ENCODE data around the gene CNRIP1.

- no peak for TF ChIP-seq POLR2AphosphoS5 (IDR thresholded peaks at IDR 0.05; ENCODE audit: insufficient read depth in 1 of 2, low read depth in 1 of 2)
- no peak for TF ChIP-seq CTCF (IDR thresholded peaks at IDR 0.05)
- no peak for TF ChIP-seq POLR2A (IDR thresholded peaks at IDR 0.05)
Measured at GRCh38 chr2:68244456-68244855, 75.3 kb downstream of the CNRIP1 start.

All from vagina (tissue), 2 donors.